ENCODE measurements around the gene BICD1. TPM values are rescaled to one million over a fixed set of nuclear protein-coding genes. Genes with fewer than 3 reads are reported as not detected.
A peak's percentile ranks its signal among the peaks of the same experiment; 100 is the strongest.

Gene BICD1
- total RNA-seq, 6 experiments from 2014 or later = 1.0 to 4.9 (median 2.1) TPM

- no peaks in the 10 kb centered on the region for H3K4me1 ChIP-seq
- no peak overlapping the region for H3K27ac ChIP-seq
- H3K27me3 ChIP-seq = no peaks in the 10 kb centered on the region
- no peaks in the 10 kb centered on the region for H3K9me3 ChIP-seq
- no peak overlapping the region for H3K4me3 ChIP-seq
- DNase-seq (no peak), ATAC-seq (peak in 1 of 4 donors; percentile 20)
- no peak for TF ChIP-seq POLR2A (IDR thresholded peaks at IDR 0.05)
- H3K36me3 ChIP-seq = no peaks in the 10 kb centered on the region
- WGBS (ENCODE audit: insufficient coverage, low coverage, low lambda C conversion rate, missing lambda C conversion rate) = 73% methylated on average over 2 of the region's 2 CpGs
- intact Hi-C loops (cut with DNase I) = no loop called here
These were observed 104.6 kb downstream of the BICD1 start for GRCh38 chr12:32211066-32211899.

GRCh38 chr12:32211900-32212156 is 105.2 kb downstream of the BICD1 start:
- TF ChIP-seq CTCF (IDR thresholded peaks at IDR 0.05) (no peak), POLR2A (IDR thresholded peaks at IDR 0.05) (no peak)
- H3K27ac ChIP-seq = no peak overlapping the region
- no peaks in the 10 kb centered on the region for H3K9me3 ChIP-seq
- ATAC-seq = no peak
- intact Hi-C loops (cut with DNase I) = no loop called here
- H3K4me1 ChIP-seq = no peaks in the 10 kb centered on the region
- no peak for DNase-seq
- H3K4me3 ChIP-seq = no peak overlapping the region
- WGBS (ENCODE audit: insufficient coverage, low coverage, low lambda C conversion rate, missing lambda C conversion rate) = 67% methylated on average over 2 of the region's 2 CpGs
- H3K27me3 ChIP-seq = no peaks in the 10 kb centered on the region
- H3K36me3 ChIP-seq = no peaks in the 10 kb centered on the region

- no peaks in the 10 kb centered on the region for H3K36me3 ChIP-seq
- TF ChIP-seq CTCF (IDR thresholded peaks at IDR 0.05) (no peak), POLR2A (IDR thresholded peaks at IDR 0.05) (no peak)
- H3K4me1 ChIP-seq = no peaks in the 10 kb centered on the region
- no peaks in the 10 kb centered on the region for H3K9me3 ChIP-seq
- DNase-seq (no peak), ATAC-seq (no peak)
- no peaks in the 10 kb centered on the region for H3K27me3 ChIP-seq
- 89% methylated on average over 4 of the region's 5 CpGs for WGBS (ENCODE audit: insufficient coverage, low coverage, low lambda C conversion rate, missing lambda C conversion rate)
- intact Hi-C loops (cut with DNase I) = no loop called here
- no peak overlapping the region for H3K4me3 ChIP-seq
- no peak overlapping the region for H3K27ac ChIP-seq
These were observed 108.1 kb downstream of the BICD1 start for GRCh38 chr12:32214723-32215122.

GRCh38 chr12:32217354-32218310 is 111.0 kb downstream of the BICD1 start:
- H3K4me3 ChIP-seq = no peak overlapping the region
- no peaks in the 10 kb centered on the region for H3K36me3 ChIP-seq
- intact Hi-C loops (cut with DNase I) = no loop called here
- no peaks in the 10 kb centered on the region for H3K27me3 ChIP-seq
- TF ChIP-seq POLR2A (IDR thresholded peaks at IDR 0.05) (no peak), CTCF (IDR thresholded peaks at IDR 0.05) (no peak)
- 55% methylated on average over 6 of the region's 10 CpGs for WGBS (ENCODE audit: insufficient coverage, low coverage, low lambda C conversion rate, missing lambda C conversion rate)
- no peaks in the 10 kb centered on the region for H3K9me3 ChIP-seq
- DNase-seq (no peak), ATAC-seq (peak; percentile 38 to 59 (median 47))
- H3K4me1 ChIP-seq = no peaks in the 10 kb centered on the region
- no peak overlapping the region for H3K27ac ChIP-seq

GRCh38 chr12:32223941-32224340 is 117.3 kb downstream of the BICD1 start:
- H3K9me3 ChIP-seq = no peaks in the 10 kb centered on the region
- no peak overlapping the region for H3K27ac ChIP-seq
- H3K4me3 ChIP-seq = no peak overlapping the region
- TF ChIP-seq CTCF (IDR thresholded peaks at IDR 0.05) (no peak), POLR2A (IDR thresholded peaks at IDR 0.05) (no peak)
- H3K36me3 ChIP-seq = no peaks in the 10 kb centered on the region
- no peaks in the 10 kb centered on the region for H3K4me1 ChIP-seq
- WGBS (ENCODE audit: insufficient coverage, low coverage, low lambda C conversion rate, missing lambda C conversion rate) = no CpG with 5 or more reads among the region's 1 CpG
- intact Hi-C loops (cut with DNase I) = no loop called here
- no peaks in the 10 kb centered on the region for H3K27me3 ChIP-seq
- ATAC-seq (no peak), DNase-seq (no peak)

All from right lobe of liver (tissue), 6 donors.